K562 (cell line): ENCODE data around the gene PODXL2. TPM values are rescaled to one million over a fixed set of nuclear protein-coding genes. Genes with fewer than 3 reads are reported as not detected.
A peak's percentile ranks its signal among the peaks of the same experiment; 100 is the strongest.

Experiments used
- ATF6 ChIP-seq: sonication (generic); formaldehyde crosslinking; IDR thresholded peaks from 2 replicates; pipeline ENCODE4 v1.4.0; 2020; ENCODE audit warnings: mild to moderate bottlenecking, missing genetic modification reagents
- HLTF ChIP-seq: fragments of 450-650 bp; IDR thresholded peaks from 2 replicates; pipeline ENCODE4 v1.6.1; 2016
- L3MBTL2 ChIP-seq: fragments of 450-650 bp; IDR thresholded peaks from 2 replicates; pipeline ENCODE4 v1.6.1; 2016; ENCODE audit warnings: mild to moderate bottlenecking, moderate library complexity
- PBX2 ChIP-seq, 2 experiments: IDR thresholded peaks in 1 of 2; conservative IDR thresholded peaks in 1 of 2; 2 replicates each; pipeline ENCODE4 v1.6.1; 2016; ENCODE audit warnings: low read depth in 2 of 2, mild to moderate bottlenecking in 1 of 2, missing compliant biosample characterization in 1 of 2, missing genetic modification characterization in 1 of 2, moderate library complexity in 1 of 2
- RBBP5 ChIP-seq: fragments of 200-600 bp; sonication (generic); IDR thresholded peaks from 2 replicates; pipeline ENCODE4 v1.6.1; 2012; ENCODE audit warnings: borderline replicate concordance, mild to moderate bottlenecking, low read length, control low read depth, inconsistent platforms; ENCODE audit not compliant: insufficient read depth, poor library complexity, severe bottlenecking
- RBM14 ChIP-seq: fragments of 200-400 bp; formaldehyde crosslinking; IDR thresholded peaks from 2 replicates; pipeline ENCODE4 v1.6.1; 2018; ENCODE audit warnings: low read depth, mild to moderate bottlenecking, low read length, moderate library complexity, borderline replicate concordance; ENCODE audit not compliant: insufficient read depth
- RCOR1 ChIP-seq, 2 experiments: IDR thresholded peaks; 2 replicates each; pipeline ENCODE4 v1.6.1; 2012; ENCODE audit warnings: low read depth in 2 of 2, low read length in 2 of 2, borderline replicate concordance in 1 of 2, improper control_type of control experiment in 1 of 2
- RFX5 ChIP-seq: IDR thresholded peaks from 2 replicates; pipeline ENCODE4 v1.6.1; 2011; ENCODE audit warnings: low read depth, mild to moderate bottlenecking, improper control_type of control experiment, low read length
- RFX7 ChIP-seq: fragments of 250-450 bp; sonication (Bioruptor Pico); IDR thresholded peaks from 2 replicates; pipeline ENCODE4 v1.5.1; 2021; ENCODE audit warnings: mild to moderate bottlenecking
- SMARCA4 ChIP-seq: fragments of 450-650 bp; IDR thresholded peaks from 2 replicates; pipeline ENCODE4 v1.6.1; 2016
- SUPT5H ChIP-seq: fragments of 450-650 bp; IDR thresholded peaks from 2 replicates; pipeline ENCODE4 v1.6.1; 2016
- ZNF583 ChIP-seq: fragments of 250-450 bp; sonication (Bioruptor Pico); IDR thresholded peaks from 2 replicates; pipeline ENCODE4 v1.4.0; 2020
- ZNF77 ChIP-seq: fragments of 250-450 bp; sonication (Bioruptor Pico); IDR thresholded peaks from 2 replicates; pipeline ENCODE4 v1.5.0; 2020
- polyA plus RNA-seq, 8 experiments: library from polyadenylated mRNA; depleted of rRNA in 4 of 8; stranded (reverse) in 5 of 8; unstranded in 3 of 8; fragments of >200 nt; fragmentation: Nextera tagmentation in 2 of 8; fragmentation: Illumina TruSeq in 1 of 8; extraction: Ambion mirVana in 2 of 8; extraction: Trizol in 1 of 8; gene quantifications; 2 replicates each; pipeline versions ENCODE4 v1.2.1 to v1.2.3, GENCODE V29; 2011 to 2014; ENCODE audit warnings: inconsistent platforms in 1 of 8, missing spikeins in 1 of 8
- total RNA-seq, 7 experiments: library from RNA; depleted of rRNA in 6 of 7; stranded (reverse); fragments of >200 nt in 6 of 7; fragmentation: Illumina TruSeq in 2 of 7; extraction: Trizol in 2 of 7; gene quantifications; 2 replicates each; pipeline versions ENCODE4 v1.2.1 to v1.2.3, GENCODE V29; 2011 to 2021; ENCODE audit warnings: low replicate concordance in 1 of 7
- TF ChIP-seq, protein P1 (sequence below): sonication (generic); formaldehyde crosslinking; IDR thresholded peaks from 2 replicates; pipeline ENCODE4 v1.8.0; 2022; ENCODE audit warnings: mild to moderate bottlenecking, low read depth, missing genetic modification reagents
- TF ChIP-seq, protein P2 (sequence below): fragments of 450-650 bp; formaldehyde crosslinking; IDR thresholded peaks from 2 replicates; pipeline ENCODE4 v1.4.0; 2020; ENCODE audit warnings: mild to moderate bottlenecking
- TF ChIP-seq, protein P3 (sequence below), 3 experiments: fragments of 200-800 bp in 1 of 3; fragments of 250-450 bp in 1 of 3; fragments of 450-650 bp in 1 of 3; sonication (Bioruptor Pico) in 1 of 3; sonication (Bioruptor generic) in 1 of 3; formaldehyde crosslinking in 1 of 3; IDR thresholded peaks; 2 replicates each; pipeline versions ENCODE4 v1.6.1 to v1.8.0; 2016 to 2022; ENCODE audit warnings: mild to moderate bottlenecking in 2 of 3, missing genetic modification characterization in 2 of 3, missing compliant biosample characterization in 1 of 3, moderate library complexity in 1 of 3

Gene PODXL2
- total and polyA plus RNA-seq, 9 of the 15 experiments (the other 6 are each of a cell fraction or from before 2014, with no cell fraction given): 0.03 to 52.5 (median 21.9) TPM

GRCh38 chr3:127628788-127629466 lies at the start of gene PODXL2 (continued):
- TF ChIP-seq, protein P1, sequence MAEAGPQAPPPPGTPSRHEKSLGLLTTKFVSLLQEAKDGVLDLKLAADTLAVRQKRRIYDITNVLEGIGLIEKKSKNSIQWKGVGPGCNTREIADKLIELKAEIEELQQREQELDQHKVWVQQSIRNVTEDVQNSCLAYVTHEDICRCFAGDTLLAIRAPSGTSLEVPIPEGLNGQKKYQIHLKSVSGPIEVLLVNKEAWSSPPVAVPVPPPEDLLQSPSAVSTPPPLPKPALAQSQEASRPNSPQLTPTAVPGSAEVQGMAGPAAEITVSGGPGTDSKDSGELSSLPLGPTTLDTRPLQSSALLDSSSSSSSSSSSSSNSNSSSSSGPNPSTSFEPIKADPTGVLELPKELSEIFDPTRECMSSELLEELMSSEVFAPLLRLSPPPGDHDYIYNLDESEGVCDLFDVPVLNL (CRISPR knock-in tag): 0 out of 2 replicates have a peak, but pooled peaks have one; percentile 26
- peak; percentile 11; the same call in 1 of the 2 replicates for TF ChIP-seq PBX2 (CRISPR knock-in tag; IDR thresholded peaks at IDR 0.05; ENCODE audit: low read depth)
- TF ChIP-seq PBX2 (tag; conservative IDR thresholded peaks at IDR 0.05; ENCODE audit: low read depth): no peak
- TF ChIP-seq RBBP5: peak; percentile 32
- no peak for TF ChIP-seq HLTF
- no peak for TF ChIP-seq RBM14
- TF ChIP-seq ATF6 (CRISPR knock-in tag): peak; percentile 83; the same call in 1 of the 2 replicates
- no peak for TF ChIP-seq RCOR1 (IDR thresholded peaks at IDR 0.05; ENCODE audit: borderline replicate concordance in 1 of 2, low read depth in 2 of 2, low read length in 2 of 2)
- no peak for TF ChIP-seq RFX7 (CRISPR knock-in tag)
- no peak for TF ChIP-seq ZNF583
- no peak for TF ChIP-seq SMARCA4
- peak; percentile 100 for TF ChIP-seq L3MBTL2
- no peak for TF ChIP-seq RFX5
- TF ChIP-seq SUPT5H: no peak
- TF ChIP-seq, protein P2, sequence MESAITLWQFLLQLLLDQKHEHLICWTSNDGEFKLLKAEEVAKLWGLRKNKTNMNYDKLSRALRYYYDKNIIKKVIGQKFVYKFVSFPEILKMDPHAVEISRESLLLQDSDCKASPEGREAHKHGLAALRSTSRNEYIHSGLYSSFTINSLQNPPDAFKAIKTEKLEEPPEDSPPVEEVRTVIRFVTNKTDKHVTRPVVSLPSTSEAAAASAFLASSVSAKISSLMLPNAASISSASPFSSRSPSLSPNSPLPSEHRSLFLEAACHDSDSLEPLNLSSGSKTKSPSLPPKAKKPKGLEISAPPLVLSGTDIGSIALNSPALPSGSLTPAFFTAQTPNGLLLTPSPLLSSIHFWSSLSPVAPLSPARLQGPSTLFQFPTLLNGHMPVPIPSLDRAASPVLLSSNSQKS (CRISPR knock-in tag): no peak
- TF ChIP-seq, protein P3, sequence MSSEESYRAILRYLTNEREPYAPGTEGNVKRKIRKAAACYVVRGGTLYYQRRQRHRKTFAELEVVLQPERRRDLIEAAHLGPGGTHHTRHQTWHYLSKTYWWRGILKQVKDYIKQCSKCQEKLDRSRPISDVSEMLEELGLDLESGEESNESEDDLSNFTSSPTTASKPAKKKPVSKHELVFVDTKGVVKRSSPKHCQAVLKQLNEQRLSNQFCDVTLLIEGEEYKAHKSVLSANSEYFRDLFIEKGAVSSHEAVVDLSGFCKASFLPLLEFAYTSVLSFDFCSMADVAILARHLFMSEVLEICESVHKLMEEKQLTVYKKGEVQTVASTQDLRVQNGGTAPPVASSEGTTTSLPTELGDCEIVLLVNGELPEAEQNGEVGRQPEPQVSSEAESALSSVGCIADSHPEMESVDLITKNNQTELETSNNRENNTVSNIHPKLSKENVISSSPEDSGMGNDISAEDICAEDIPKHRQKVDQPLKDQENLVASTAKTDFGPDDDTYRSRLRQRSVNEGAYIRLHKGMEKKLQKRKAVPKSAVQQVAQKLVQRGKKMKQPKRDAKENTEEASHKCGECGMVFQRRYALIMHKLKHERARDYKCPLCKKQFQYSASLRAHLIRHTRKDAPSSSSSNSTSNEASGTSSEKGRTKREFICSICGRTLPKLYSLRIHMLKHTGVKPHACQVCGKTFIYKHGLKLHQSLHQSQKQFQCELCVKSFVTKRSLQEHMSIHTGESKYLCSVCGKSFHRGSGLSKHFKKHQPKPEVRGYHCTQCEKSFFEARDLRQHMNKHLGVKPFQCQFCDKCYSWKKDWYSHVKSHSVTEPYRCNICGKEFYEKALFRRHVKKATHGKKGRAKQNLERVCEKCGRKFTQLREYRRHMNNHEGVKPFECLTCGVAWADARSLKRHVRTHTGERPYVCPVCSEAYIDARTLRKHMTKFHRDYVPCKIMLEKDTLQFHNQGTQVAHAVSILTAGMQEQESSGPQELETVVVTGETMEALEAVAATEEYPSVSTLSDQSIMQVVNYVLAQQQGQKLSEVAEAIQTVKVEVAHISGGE (CRISPR knock-in tag; IDR thresholded peaks at IDR 0.05): peak in 1 of 3 experiments; percentile 65; a peak in 2 of 6 replicates
- no peak for TF ChIP-seq ZNF77
